Measurements from ENCODE around the gene NCKAP5. TPM values are rescaled to one million over a fixed set of nuclear protein-coding genes. Genes with fewer than 3 reads are reported as not detected.
"Not testable (repeated sequence)": the region's sequence is repeated elsewhere in the genome, so short reads cannot be mapped to it uniquely, and the experiment has no call there.

NCKAP5 gene
- total RNA-seq, 4 donors from 2014 or later: 0.55 to 6.6 (median 3.3) TPM; not detected in 1

GRCh38 chr2:133521146-133521745 lies 47.0 kb downstream of the NCKAP5 start:
- no peaks in the 10 kb centered on the region for H3K9me3 ChIP-seq
- H3K27ac ChIP-seq: no peak overlapping the region
- DNase-seq: no peak
- no peak for TF ChIP-seq POLR2A (IDR thresholded peaks at IDR 0.05)
- TF ChIP-seq, protein P1, sequence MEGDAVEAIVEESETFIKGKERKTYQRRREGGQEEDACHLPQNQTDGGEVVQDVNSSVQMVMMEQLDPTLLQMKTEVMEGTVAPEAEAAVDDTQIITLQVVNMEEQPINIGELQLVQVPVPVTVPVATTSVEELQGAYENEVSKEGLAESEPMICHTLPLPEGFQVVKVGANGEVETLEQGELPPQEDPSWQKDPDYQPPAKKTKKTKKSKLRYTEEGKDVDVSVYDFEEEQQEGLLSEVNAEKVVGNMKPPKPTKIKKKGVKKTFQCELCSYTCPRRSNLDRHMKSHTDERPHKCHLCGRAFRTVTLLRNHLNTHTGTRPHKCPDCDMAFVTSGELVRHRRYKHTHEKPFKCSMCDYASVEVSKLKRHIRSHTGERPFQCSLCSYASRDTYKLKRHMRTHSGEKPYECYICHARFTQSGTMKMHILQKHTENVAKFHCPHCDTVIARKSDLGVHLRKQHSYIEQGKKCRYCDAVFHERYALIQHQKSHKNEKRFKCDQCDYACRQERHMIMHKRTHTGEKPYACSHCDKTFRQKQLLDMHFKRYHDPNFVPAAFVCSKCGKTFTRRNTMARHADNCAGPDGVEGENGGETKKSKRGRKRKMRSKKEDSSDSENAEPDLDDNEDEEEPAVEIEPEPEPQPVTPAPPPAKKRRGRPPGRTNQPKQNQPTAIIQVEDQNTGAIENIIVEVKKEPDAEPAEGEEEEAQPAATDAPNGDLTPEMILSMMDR (IDR thresholded peaks at IDR 0.05): no peak
- H3K4me1 ChIP-seq: no peaks in the 10 kb centered on the region
- no peaks in the 10 kb centered on the region for H3K36me3 ChIP-seq
- intact Hi-C loops (cut with DNase I; ENCODE audit: low total_unique reads): no loop called here
- H3K4me3 ChIP-seq: no peak overlapping the region
- no peaks in the 10 kb centered on the region for H3K27me3 ChIP-seq

DNA sequence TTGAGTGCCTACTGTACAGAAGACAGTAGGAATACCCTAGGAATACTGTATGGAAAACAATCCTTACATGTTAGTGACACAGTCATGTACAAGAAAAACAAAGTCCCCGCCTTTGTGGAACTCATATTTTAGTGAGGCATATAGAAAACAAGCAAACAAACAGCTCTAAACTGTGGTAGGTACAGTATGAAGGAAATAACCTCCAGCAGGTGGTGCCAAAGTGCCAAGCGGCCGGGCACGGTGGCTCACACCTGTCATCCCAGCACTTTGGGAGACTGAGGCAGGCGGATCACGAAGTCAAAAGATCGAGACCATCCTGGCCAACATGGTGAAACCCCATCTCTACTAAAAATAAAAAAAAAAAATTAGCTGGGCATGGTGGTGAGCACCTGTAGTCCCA lies 48.6 kb downstream of the NCKAP5 start:
- DNase-seq; H3K9me3 ChIP-seq; H3K36me3 ChIP-seq; H3K27me3 ChIP-seq; H3K4me3 ChIP-seq; H3K4me1 ChIP-seq; intact Hi-C loops (cut with DNase I; ENCODE audit: low total_unique reads); H3K27ac ChIP-seq: not testable (repeated sequence)

DNA sequence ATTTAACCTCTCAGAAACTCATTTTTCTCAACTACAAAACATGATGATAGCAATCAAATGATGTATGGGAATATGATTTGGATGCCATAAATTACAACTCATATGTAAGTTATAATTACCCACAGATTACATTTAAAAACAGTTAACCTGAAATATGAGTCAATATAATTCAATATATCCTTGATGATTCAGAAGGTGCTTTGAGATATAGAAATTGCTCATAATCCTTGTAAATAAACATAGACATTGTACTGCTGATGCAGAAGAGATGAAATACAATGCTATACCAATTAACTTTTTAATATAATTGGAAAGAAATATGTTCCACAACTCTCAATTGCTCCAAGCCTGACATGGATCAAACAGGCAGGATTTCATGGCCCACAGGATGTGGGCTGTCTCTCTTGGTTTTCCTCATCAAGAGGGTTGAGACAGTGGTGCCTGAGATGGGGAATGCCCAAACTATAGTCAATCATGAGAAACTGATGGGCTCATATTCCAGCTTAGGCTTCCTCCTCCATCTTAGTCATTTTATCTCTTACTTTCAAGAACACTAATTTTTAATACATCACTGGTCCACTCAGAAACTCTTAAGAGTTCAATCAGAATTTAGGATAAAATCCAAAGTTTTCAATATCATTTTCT lies 49.4 kb downstream of the NCKAP5 start:
- H3K4me1 ChIP-seq: no peaks in the 10 kb centered on the region
- no peaks in the 10 kb centered on the region for H3K27me3 ChIP-seq
- DNase-seq: no peak
- H3K4me3 ChIP-seq: no peak overlapping the region
- no peaks in the 10 kb centered on the region for H3K9me3 ChIP-seq
- intact Hi-C loops (cut with DNase I; ENCODE audit: low total_unique reads): no loop called here
- TF ChIP-seq, protein P1 (IDR thresholded peaks at IDR 0.05): no peak
- no peak for TF ChIP-seq POLR2A (IDR thresholded peaks at IDR 0.05)
- no peak overlapping the region for H3K27ac ChIP-seq
- H3K36me3 ChIP-seq: no peaks in the 10 kb centered on the region

GRCh38 chr2:133517876-133518275 lies 50.4 kb downstream of the NCKAP5 start:
- DNase-seq: no peak
- Histone ChIP-seq H3K9me3 (no peaks in the 10 kb centered on the region), H3K27ac (no peak overlapping the region), H3K4me1 (no peaks in the 10 kb centered on the region), H3K36me3 (no peaks in the 10 kb centered on the region), H3K4me3 (no peak overlapping the region), H3K27me3 (no peaks in the 10 kb centered on the region)
- TF ChIP-seq, protein P1 (IDR thresholded peaks at IDR 0.05): no peak
- no peak for TF ChIP-seq POLR2A (IDR thresholded peaks at IDR 0.05)
- intact Hi-C loops (cut with DNase I; ENCODE audit: low total_unique reads): no loop called here

GRCh38 chr2:133516405-133517026 lies 51.7 kb downstream of the NCKAP5 start:
- H3K4me1 ChIP-seq: no peaks in the 10 kb centered on the region
- no peaks in the 10 kb centered on the region for H3K27me3 ChIP-seq
- TF ChIP-seq POLR2A (IDR thresholded peaks at IDR 0.05): no peak
- TF ChIP-seq, protein P1 (IDR thresholded peaks at IDR 0.05): no peak
- intact Hi-C loops (cut with DNase I; ENCODE audit: low total_unique reads): no loop called here
- H3K9me3 ChIP-seq: no peaks in the 10 kb centered on the region
- DNase-seq: no peak
- H3K4me3 ChIP-seq: no peak overlapping the region
- H3K27ac ChIP-seq: no peak overlapping the region
- H3K36me3 ChIP-seq: no peaks in the 10 kb centered on the region
